WI38 (cell line): ENCODE data around the gene PDCL3.

Experiments
- H3K4me3 ChIP-seq: 2 replicates; pipeline ENCODE4 v1.5.1; 2011; ENCODE audit warnings: low read depth, mild to moderate bottlenecking, control low read depth, low read length
- CTCF ChIP-seq: IDR thresholded peaks from 2 replicates; pipeline ENCODE4 v1.5.1; 2012; ENCODE audit warnings: low read depth, mild to moderate bottlenecking, control low read depth, low read length

Gene PDCL3

GRCh38 chr2:100541404-100541803, 21.4 kb upstream of the PDCL3 start:
- no peak for TF ChIP-seq CTCF
- no peak overlapping the region for H3K4me3 ChIP-seq

- H3K4me3 ChIP-seq, result no peak overlapping the region
- no peak for TF ChIP-seq CTCF
Measured at GRCh38 chr2:100542418-100542817, 20.4 kb upstream of the PDCL3 start.

- no peak for TF ChIP-seq CTCF
- no peak overlapping the region for H3K4me3 ChIP-seq
Measured at GRCh38 chr2:100544911-100545596, 17.7 kb upstream of the PDCL3 start.

GRCh38 chr2:100546469-100546868, 16.3 kb upstream of the PDCL3 start:
- H3K4me3 ChIP-seq, result no peak overlapping the region
- no peak for TF ChIP-seq CTCF

GRCh38 chr2:100548771-100549170, 14.0 kb upstream of the PDCL3 start:
- H3K4me3 ChIP-seq, result no peak overlapping the region
- TF ChIP-seq CTCF, result no peak

- no peak for TF ChIP-seq CTCF
- H3K4me3 ChIP-seq, result no peak overlapping the region
Measured at GRCh38 chr2:100551303-100551702, 11.5 kb upstream of the PDCL3 start.

GRCh38 chr2:100554798-100555407, 7.9 kb upstream of the PDCL3 start:
- no peak overlapping the region for H3K4me3 ChIP-seq
- TF ChIP-seq CTCF, result no peak
